K562 (cell line): Measurements from ENCODE around the gene CALCOCO2. TPM values are rescaled to one million over a fixed set of nuclear protein-coding genes. Genes with fewer than 3 reads are reported as not detected.

Experiments
- BRD4 ChIP-seq: fragments of 200-600 bp; sonication (generic); IDR thresholded peaks from 2 replicates; pipeline ENCODE4 v1.6.1; 2017; ENCODE audit warnings: inconsistent platforms
- CC2D1A ChIP-seq: fragments of 450-650 bp; IDR thresholded peaks from 2 replicates; pipeline ENCODE4 v1.6.1; 2017; ENCODE audit warnings: mild to moderate bottlenecking
- EP400 ChIP-seq: fragments of 450-650 bp; IDR thresholded peaks from 2 replicates; pipeline ENCODE4 v1.6.1; 2017; ENCODE audit warnings: antibody characterized with exemption, mild to moderate bottlenecking, moderate library complexity
- GTF2A2 ChIP-seq: IDR thresholded peaks from 2 replicates; pipeline ENCODE4 v1.6.1; 2016; ENCODE audit warnings: mild to moderate bottlenecking, missing genetic modification characterization, missing compliant biosample characterization
- NFRKB ChIP-seq: fragments of 450-650 bp; IDR thresholded peaks from 2 replicates; pipeline ENCODE4 v1.6.1; 2016; ENCODE audit warnings: low read depth
- RCOR1 ChIP-seq, 2 experiments: IDR thresholded peaks; 2 replicates each; pipeline ENCODE4 v1.6.1; 2012; ENCODE audit warnings: low read depth in 2 of 2, low read length in 2 of 2, borderline replicate concordance in 1 of 2, improper control_type of control experiment in 1 of 2
- TRIM24 ChIP-seq, 2 experiments: fragments of 450-650 bp; IDR thresholded peaks; 2 replicates each; pipeline ENCODE4 v1.6.1; 2016
- TRIM28 ChIP-seq: fragments of 450-650 bp; IDR thresholded peaks from 2 replicates; pipeline ENCODE4 v1.6.1; 2017
- ZNF121 ChIP-seq: sonication (generic); formaldehyde crosslinking; conservative IDR thresholded peaks from 2 replicates; pipeline ENCODE4 v1.8.0; 2022; ENCODE audit warnings: missing genetic modification reagents
- polyA plus RNA-seq, 8 experiments: library from polyadenylated mRNA; depleted of rRNA in 4 of 8; stranded (reverse) in 5 of 8; unstranded in 3 of 8; fragments of >200 nt; fragmentation: Nextera tagmentation in 2 of 8; fragmentation: Illumina TruSeq in 1 of 8; extraction: Ambion mirVana in 2 of 8; extraction: Trizol in 1 of 8; gene quantifications; 2 replicates each; pipeline versions ENCODE4 v1.2.1 to v1.2.3, GENCODE V29; 2011 to 2014; ENCODE audit warnings: inconsistent platforms in 1 of 8, missing spikeins in 1 of 8
- total RNA-seq, 7 experiments: library from RNA; depleted of rRNA in 6 of 7; stranded (reverse); fragments of >200 nt in 6 of 7; fragmentation: Illumina TruSeq in 2 of 7; extraction: Trizol in 2 of 7; gene quantifications; 2 replicates each; pipeline versions ENCODE4 v1.2.1 to v1.2.3, GENCODE V29; 2011 to 2021; ENCODE audit warnings: low replicate concordance in 1 of 7
- TF ChIP-seq, protein P1 (sequence below), 2 experiments: fragments of 450-650 bp in 1 of 2; IDR thresholded peaks; 2 replicates each; pipeline ENCODE4 v1.6.1; 2011 to 2017; ENCODE audit warnings: low read depth in 2 of 2, antibody characterized with exemption in 1 of 2, borderline replicate concordance in 1 of 2, low read length in 1 of 2, mild to moderate bottlenecking in 1 of 2, mixed read lengths in 1 of 2; ENCODE audit not compliant: control insufficient read depth in 1 of 2
- TF ChIP-seq, protein P2 (sequence below): fragments of 250-450 bp; sonication (Bioruptor Pico); IDR thresholded peaks from 2 replicates; pipeline ENCODE4 v1.5.0; 2021
- TF ChIP-seq, protein P3 (sequence below): sonication (generic); formaldehyde crosslinking; IDR thresholded peaks from 2 replicates; pipeline ENCODE4 v1.8.1; 2023; ENCODE audit warnings: mild to moderate bottlenecking, missing genetic modification reagents
- TF ChIP-seq, protein P4 (sequence below): fragments of 250-450 bp; sonication (Bioruptor Pico); IDR thresholded peaks from 2 replicates; pipeline ENCODE4 v1.4.0; 2020; ENCODE audit warnings: borderline replicate concordance
- TF ChIP-seq, protein P5 (sequence below): sonication (generic); formaldehyde crosslinking; IDR thresholded peaks from 2 replicates; pipeline ENCODE4 v1.8.0; 2022; ENCODE audit warnings: mild to moderate bottlenecking, missing genetic modification reagents

CALCOCO2 gene
- total and polyA plus RNA-seq, 9 of the 15 experiments (the other 6 are each of a cell fraction or from before 2014, with no cell fraction given): 24.1 to 87.3 (median 67.5) TPM

DNA sequence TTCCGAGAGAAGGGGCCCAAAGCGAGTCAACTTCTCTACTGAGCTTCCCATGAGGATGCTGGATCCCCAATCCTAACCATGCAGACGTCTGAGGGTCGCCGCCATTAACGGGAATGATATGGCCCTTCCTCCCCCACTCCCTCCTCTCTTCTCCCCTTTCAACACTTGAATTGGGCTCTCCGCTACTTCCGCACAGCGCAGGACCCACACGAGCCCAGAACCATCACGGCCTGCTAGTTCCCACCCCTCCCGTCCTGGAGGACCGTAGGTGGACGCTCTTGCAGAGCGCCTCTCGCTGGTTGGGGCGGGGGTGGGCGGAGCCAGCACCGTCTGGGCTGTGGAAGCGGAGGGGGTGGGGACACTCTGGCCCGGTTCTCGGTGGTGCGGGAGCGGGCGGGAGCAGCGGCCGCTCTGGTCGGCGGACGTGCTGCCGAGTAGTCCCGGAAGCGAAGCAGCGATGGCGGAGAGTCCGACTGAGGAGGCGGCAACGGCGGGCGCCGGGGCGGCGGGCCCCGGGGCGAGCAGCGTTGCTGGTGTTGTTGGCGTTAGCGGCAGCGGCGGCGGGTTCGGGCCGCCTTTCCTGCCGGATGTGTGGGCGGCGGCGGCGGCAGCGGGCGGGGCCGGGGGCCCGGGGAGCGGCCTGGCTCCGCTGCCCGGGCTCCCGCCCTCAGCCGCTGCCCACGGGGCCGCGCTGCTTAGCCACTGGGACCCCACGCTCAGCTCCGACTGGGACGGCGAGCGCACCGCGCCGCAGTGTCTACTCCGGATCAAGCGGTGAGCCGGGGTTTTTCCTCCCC lies 77.4 kb downstream of the CALCOCO2 start, which contains the start of gene UBE2Z (continued):
- TF ChIP-seq, protein P1, sequence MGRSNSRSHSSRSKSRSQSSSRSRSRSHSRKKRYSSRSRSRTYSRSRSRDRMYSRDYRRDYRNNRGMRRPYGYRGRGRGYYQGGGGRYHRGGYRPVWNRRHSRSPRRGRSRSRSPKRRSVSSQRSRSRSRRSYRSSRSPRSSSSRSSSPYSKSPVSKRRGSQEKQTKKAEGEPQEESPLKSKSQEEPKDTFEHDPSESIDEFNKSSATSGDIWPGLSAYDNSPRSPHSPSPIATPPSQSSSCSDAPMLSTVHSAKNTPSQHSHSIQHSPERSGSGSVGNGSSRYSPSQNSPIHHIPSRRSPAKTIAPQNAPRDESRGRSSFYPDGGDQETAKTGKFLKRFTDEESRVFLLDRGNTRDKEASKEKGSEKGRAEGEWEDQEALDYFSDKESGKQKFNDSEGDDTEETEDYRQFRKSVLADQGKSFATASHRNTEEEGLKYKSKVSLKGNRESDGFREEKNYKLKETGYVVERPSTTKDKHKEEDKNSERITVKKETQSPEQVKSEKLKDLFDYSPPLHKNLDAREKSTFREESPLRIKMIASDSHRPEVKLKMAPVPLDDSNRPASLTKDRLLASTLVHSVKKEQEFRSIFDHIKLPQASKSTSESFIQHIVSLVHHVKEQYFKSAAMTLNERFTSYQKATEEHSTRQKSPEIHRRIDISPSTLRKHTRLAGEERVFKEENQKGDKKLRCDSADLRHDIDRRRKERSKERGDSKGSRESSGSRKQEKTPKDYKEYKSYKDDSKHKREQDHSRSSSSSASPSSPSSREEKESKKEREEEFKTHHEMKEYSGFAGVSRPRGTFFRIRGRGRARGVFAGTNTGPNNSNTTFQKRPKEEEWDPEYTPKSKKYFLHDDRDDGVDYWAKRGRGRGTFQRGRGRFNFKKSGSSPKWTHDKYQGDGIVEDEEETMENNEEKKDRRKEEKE (IDR thresholded peaks at IDR 0.05; ENCODE audit: borderline replicate concordance in 1 of 2, control insufficient read depth in 1 of 2, low read depth in 2 of 2, low read length in 1 of 2): peak in 1 of 2 experiments; percentile 85; a peak in 1 of 4 replicates
- TF ChIP-seq BRD4 (peak; percentile 75; the same call in 1 of the 2 replicates), RCOR1 (IDR thresholded peaks at IDR 0.05; ENCODE audit: borderline replicate concordance in 1 of 2, low read depth in 2 of 2, low read length in 2 of 2) (peak in 1 of 2 experiments; percentile 65; a peak in 1 of 4 replicates), EP400 (peak; percentile 84), TRIM28 (0 out of 2 replicates have a peak, but pooled peaks have one; percentile 21), ZNF121 (CRISPR knock-in tag) (no peak), TRIM24 (IDR thresholded peaks at IDR 0.05) (peak in 1 of 2 experiments; percentile 46; a peak in 1 of 4 replicates), GTF2A2 (tag) (no peak), CC2D1A (0 out of 2 replicates have a peak, but pooled peaks have one; percentile 34), NFRKB (peak; percentile 86)
- TF ChIP-seq, protein P2, sequence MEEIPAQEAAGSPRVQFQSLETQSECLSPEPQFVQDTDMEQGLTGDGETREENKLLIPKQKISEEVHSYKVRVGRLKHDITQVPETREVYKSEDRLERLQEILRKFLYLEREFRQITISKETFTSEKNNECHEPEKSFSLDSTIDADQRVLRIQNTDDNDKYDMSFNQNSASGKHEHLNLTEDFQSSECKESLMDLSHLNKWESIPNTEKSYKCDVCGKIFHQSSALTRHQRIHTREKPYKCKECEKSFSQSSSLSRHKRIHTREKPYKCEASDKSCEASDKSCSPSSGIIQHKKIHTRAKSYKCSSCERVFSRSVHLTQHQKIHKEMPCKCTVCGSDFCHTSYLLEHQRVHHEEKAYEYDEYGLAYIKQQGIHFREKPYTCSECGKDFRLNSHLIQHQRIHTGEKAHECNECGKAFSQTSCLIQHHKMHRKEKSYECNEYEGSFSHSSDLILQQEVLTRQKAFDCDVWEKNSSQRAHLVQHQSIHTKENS (CRISPR knock-in tag): no peak
- TF ChIP-seq, protein P3, sequence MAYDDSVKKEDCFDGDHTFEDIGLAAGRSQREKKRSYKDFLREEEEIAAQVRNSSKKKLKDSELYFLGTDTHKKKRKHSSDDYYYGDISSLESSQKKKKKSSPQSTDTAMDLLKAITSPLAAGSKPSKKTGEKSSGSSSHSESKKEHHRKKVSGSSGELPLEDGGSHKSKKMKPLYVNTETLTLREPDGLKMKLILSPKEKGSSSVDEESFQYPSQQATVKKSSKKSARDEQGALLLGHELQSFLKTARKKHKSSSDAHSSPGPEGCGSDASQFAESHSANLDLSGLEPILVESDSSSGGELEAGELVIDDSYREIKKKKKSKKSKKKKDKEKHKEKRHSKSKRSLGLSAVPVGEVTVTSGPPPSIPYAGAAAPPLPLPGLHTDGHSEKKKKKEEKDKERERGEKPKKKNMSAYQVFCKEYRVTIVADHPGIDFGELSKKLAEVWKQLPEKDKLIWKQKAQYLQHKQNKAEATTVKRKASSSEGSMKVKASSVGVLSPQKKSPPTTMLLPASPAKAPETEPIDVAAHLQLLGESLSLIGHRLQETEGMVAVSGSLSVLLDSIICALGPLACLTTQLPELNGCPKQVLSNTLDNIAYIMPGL (CRISPR knock-in tag): peak; percentile 70; the same call in 1 of the 2 replicates
- TF ChIP-seq, protein P4, sequence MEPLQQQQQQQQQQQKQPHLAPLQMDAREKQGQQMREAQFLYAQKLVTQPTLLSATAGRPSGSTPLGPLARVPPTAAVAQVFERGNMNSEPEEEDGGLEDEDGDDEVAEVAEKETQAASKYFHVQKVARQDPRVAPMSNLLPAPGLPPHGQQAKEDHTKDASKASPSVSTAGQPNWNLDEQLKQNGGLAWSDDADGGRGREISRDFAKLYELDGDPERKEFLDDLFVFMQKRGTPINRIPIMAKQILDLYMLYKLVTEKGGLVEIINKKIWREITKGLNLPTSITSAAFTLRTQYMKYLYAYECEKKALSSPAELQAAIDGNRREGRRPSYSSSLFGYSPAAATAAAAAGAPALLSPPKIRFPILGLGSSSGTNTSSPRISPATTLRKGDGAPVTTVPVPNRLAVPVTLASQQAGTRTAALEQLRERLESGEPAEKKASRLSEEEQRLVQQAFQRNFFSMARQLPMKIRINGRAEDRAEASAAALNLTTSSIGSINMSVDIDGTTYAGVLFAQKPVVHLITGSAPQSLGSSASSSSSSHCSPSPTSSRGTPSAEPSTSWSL (CRISPR knock-in tag): no peak
- TF ChIP-seq, protein P5, sequence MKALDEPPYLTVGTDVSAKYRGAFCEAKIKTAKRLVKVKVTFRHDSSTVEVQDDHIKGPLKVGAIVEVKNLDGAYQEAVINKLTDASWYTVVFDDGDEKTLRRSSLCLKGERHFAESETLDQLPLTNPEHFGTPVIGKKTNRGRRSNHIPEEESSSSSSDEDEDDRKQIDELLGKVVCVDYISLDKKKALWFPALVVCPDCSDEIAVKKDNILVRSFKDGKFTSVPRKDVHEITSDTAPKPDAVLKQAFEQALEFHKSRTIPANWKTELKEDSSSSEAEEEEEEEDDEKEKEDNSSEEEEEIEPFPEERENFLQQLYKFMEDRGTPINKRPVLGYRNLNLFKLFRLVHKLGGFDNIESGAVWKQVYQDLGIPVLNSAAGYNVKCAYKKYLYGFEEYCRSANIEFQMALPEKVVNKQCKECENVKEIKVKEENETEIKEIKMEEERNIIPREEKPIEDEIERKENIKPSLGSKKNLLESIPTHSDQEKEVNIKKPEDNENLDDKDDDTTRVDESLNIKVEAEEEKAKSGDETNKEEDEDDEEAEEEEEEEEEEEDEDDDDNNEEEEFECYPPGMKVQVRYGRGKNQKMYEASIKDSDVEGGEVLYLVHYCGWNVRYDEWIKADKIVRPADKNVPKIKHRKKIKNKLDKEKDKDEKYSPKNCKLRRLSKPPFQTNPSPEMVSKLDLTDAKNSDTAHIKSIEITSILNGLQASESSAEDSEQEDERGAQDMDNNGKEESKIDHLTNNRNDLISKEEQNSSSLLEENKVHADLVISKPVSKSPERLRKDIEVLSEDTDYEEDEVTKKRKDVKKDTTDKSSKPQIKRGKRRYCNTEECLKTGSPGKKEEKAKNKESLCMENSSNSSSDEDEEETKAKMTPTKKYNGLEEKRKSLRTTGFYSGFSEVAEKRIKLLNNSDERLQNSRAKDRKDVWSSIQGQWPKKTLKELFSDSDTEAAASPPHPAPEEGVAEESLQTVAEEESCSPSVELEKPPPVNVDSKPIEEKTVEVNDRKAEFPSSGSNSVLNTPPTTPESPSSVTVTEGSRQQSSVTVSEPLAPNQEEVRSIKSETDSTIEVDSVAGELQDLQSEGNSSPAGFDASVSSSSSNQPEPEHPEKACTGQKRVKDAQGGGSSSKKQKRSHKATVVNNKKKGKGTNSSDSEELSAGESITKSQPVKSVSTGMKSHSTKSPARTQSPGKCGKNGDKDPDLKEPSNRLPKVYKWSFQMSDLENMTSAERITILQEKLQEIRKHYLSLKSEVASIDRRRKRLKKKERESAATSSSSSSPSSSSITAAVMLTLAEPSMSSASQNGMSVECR: peak; percentile 75
